GM18907 (cell line): ENCODE measurements around the gene RBPJ.

Source experiments
- ATAC-seq: cut with Tn5 transposase; IDR thresholded peaks from one replicate; pipeline ENCODE4 v1.9.1; 2021; ENCODE audit warnings: mild to moderate bottlenecking, moderate library complexity; ENCODE audit not compliant: unreplicated experiment

The RBPJ gene

DNA sequence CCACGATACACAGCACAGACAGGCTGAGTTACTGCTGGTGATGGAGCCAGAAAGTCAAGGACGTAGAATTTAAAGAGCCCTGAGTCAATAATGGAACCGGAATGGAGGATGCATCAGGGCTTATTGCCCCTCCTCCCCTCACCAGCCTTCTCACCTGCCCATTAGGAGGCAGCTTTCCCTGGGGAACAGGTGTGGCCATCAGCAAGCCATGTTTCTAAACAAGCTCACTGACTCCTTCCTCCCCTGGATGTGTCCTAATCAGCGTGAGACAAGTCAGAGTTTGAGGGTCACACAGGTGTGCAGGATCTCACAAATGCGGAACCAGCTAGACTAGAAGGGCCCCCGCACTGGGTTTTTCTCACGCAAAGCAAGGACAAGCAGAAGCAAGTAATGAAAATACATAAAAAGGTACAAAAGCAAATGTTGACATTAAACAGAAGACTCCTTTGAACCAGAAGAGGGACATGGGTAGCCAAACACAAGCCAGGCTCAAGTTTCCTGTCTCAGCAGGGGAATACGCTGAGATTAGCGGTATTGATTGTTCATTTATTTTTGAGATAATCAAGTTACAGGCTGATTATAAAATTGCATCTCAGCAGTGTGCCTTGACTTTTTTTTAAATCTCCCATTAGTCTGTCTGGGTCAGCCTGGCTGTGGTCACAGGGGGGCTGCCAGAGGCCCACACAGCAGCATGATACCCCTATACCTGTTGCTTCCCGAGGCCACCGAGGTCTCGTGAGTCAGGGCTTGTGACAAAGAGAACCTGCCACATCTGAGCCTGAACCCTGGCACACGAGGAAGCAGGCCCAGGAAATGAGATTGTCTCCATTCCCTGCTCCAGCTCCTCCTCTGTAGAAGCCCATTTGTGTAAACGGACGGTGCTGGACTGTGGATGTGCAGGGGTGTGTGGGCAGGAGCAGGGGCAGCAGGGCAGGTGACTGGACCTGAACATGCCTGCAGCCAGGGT lies 132.0 kb downstream of the RBPJ start:
- ATAC-seq, result no peak

DNA sequence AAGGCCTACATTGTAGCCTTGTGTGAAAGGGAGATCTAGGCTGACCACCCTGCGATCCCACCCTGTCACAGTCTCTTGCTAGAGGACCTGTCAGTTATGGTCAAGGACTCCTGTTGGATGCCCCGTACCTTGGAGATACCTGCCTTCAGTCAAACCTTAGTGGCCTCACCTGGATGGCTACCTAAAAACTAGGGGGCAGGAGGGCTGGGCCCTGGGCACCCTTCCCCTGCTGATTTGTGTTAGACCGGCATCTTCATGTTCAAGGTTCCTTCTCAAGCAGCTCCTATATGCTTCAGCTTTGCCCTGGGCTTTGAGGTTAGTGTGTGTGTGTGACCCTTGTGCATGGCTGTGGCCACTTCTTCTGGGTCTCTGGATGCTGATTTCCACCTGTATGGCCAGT lies 134.1 kb downstream of the RBPJ start:
- ATAC-seq, result no peak

DNA sequence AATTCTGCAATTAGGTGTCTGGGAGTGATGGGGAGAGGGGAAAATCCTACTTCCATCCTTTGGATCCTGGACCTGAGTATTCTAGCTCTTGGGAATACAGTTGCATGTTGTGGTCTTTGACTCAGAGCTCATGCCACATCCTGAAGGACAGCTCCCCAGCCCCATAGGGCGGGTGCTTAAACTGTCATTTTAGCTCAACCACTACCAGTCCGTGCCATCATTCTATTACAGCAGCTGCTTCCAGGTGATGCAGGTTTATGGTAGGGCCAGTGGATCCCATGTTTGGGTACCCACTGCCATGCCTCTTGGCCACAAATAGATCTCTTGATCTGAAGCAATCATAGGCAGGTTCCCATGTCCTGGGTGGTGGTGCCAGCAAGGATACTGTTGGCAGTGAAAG lies 134.8 kb downstream of the RBPJ start:
- ATAC-seq, result no peak

DNA sequence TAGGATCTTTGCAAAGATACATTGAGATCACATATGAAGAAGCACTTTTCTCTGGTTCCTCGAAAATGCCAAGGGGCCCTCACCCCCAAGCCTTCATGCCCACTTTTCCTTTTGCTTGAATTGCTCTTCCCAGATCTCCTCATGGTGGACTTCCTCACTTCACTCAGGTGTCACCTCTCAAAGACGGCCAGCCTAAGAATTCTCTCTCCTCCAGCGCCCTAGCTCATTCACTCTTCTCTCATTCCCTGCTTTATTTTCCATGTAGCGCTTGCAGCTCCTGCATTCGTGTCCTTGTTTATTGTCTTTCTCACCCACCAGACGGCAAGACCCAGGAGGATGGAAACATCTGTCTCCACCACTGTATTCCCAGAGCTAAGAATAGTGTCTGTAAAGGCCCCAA lies 136.6 kb downstream of the RBPJ start:
- no peak for ATAC-seq

DNA sequence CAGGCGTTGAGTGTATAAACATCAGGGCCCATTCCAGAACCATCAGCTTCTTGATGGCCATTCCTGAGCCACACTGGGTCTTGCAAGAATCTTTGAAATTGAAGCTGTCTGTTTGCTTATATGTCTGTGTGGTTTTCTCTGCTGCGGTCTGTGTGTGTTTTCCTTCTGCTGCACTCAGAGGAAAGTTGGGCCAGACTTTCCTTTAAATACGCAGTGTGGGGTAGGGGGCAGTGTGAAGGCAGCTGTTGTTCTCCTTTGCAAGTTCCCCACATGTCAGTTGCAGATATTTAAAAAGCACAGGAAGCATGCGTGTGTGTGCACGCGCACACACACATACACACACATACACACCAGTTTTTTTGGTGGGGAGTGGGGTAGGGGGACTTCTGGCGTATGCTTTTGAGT lies 137.3 kb downstream of the RBPJ start:
- ATAC-seq, result no peak

DNA sequence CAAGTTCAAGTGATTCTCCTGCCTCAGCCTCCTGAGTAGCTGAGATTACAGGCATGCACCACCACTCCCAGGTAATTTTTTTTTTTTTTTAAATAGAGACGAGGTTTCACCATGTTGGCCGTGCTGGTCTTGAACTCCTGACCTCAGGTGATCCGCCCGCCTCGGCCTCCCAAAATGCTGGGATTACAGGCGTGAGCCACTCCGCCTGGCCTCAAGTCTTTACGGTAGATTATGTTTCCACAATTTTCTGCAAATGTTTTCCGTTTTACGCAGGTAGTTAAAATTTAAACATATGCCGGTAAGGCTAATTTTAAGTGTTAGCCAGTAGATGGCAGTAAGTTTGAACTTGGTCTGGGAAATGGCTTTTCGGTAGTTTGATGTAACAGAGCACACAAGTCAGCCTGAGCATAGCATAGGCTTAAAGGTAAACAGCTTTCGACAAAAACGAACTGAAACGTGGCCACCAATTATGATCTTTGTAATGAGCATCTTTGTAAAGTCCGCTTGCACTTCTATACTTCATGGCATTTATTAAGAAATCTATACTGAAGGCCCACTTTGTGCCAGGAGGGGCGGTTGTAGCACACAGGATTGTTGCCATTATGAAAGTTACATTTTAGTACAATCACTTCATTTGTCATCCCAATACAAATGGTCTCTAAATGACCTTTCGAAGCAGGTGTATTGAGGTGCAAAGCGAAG lies 138.4 kb downstream of the RBPJ start:
- ATAC-seq, result peak; percentile 80

DNA sequence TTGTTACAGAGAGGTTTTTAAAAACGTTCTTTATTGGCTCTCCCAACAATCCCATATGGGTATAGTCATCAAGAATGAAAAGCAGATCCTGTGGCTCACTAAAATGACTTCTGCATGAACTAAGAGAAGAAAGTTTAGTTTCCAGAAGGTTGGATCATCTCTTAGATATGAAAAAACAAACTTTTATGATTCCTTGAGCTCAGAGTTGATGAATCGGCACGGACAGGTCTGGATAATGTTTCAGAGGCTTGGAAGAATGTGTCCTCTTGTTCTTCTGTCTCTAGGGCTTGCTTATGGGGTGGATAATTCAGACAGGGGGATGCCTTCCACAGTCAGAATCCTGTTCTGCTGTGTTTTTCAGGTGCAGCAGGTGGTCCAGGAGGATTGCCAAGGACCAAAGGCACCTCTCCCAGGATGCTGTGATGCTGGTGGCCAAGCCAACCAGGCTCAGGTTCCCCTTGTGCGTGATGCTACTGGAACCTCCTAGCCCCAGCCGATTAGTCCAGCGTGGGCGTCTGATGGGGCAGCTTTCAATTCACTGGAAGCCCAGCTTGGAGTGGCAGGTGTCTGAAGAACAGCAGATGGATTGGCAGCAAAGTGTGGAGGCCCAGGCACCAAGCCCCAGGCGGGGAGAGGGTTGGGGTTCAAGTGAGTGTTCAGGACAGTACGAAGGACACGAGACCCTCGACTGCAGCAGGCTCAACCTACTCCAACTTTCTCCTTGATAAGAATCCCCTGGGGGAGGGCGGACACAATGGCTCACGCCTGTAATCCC lies 139.1 kb downstream of the RBPJ start:
- no peak for ATAC-seq

DNA sequence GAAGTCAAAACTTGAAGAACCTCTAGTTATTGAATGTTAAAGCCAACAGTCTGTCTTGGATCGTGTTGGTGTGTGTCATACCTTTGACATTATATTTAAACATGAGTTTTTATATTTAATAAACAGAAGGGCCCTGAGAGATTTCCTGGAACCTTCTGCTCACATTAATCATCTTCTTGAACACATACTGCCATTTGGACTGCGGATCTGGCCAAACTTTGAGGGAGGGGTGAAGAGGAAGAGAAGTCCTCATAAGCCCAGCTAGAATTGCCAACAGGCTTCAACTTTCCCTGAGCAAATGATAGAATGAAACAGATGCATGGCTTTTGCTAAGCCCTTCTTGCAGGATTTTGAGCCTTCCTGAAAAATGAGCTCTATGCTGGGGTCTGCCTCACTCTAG lies 142.1 kb downstream of the RBPJ start:
- ATAC-seq, result no peak

DNA sequence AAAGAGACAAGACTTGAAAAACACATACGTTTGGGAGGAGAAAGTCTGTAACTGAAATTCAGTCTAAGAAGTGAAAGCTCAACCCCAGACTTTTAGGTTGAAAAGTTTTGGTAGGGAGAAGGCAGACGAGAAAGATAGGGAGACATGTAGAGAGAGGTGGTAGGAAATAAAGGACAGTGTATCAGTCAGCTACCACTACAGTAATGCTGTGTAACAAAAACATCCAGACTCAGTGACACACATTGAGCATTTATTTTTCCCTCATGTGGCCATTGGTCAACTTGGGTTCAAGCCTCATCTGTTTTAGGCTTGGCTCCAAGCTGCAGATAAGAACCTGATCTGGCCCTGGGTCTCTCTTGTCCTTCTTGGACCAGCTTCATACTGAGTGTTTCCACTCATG lies 142.6 kb downstream of the RBPJ start:
- no peak for ATAC-seq

DNA sequence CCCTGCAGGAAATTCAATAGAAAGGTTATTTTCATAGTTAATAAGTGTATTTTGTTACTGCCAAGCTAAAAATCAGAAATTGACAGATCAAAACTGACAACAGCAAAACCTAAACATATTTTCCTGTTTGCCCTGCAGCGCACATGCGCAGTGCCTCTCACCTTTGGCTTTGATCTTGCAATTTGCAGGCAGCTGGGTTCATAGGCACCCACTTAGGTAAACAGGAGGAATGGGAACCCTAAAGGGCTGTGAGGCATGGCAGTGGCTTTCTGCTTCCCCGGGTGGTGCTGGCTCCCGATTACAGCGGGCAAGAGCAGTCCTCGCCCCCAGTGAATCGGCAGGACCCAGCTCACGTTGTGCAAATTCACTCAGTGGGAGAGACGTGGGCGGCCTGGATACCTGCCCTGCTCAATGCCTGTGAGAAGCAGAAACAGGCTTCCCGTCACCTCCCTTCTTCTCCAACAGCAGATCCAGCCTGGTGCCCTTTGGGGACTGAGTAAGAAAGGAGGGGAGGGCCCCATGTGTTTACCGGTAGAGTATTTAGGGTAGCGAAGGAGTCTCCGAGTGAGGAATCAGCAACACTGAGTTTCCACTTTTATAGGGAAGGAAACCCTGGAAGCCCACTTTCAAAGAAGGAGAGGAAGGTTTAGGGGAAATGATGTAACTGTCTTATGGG lies 143.7 kb downstream of the RBPJ start:
- ATAC-seq, result no peak

DNA sequence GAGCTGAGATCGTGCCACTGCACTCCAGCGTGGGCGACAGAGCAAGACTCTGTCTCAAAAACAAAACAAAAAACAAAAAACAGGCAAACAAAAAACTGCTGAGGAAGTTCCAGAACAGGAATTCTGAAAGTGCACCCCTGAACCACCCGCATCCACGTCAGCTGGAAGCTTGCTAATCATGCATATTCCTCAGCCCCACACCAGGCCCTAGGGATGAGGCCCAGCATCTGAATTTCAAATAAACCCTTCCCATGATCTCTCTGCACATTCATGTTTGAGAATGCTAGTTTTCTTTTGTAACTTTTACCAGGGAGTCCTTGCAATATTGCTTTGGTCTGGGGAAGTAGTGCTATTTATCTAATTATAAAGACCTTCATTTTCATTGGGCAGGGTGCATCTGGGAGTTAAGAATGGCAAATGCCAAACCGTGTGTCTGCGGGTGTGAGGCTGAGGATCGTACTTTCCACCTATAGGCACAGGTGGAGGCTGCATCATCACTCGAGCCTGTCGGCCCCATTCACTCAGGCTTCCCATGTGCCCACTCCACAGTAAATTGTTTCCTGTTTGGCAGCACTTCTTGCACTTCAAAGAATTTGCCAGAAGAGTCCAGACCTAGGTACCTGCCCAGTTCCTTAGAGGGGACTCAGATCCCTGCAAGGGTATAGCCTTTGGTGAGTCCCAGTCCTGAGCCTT lies 145.9 kb downstream of the RBPJ start:
- no peak for ATAC-seq

DNA sequence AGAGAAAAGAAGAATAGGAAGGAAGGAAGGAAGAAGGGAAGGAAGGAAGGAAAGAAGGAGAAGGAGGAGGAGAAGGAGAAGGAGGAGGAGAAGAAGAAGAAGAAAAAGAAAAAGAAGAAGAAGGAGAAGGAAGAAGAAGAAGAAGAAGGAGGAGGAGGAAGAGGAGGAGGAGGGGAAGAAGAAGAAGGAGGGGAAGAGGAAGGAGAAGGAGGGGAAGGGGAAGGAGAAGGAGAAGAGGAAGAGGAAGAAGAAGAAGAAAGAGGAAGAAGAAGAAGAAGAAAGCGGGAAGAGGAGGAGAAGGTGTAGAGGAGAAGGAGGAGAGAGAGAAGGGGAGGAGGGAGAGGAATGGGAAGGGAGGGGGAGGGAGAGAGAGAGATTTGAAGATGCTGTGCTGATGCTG lies 146.9 kb downstream of the RBPJ start:
- ATAC-seq, result no peak

DNA sequence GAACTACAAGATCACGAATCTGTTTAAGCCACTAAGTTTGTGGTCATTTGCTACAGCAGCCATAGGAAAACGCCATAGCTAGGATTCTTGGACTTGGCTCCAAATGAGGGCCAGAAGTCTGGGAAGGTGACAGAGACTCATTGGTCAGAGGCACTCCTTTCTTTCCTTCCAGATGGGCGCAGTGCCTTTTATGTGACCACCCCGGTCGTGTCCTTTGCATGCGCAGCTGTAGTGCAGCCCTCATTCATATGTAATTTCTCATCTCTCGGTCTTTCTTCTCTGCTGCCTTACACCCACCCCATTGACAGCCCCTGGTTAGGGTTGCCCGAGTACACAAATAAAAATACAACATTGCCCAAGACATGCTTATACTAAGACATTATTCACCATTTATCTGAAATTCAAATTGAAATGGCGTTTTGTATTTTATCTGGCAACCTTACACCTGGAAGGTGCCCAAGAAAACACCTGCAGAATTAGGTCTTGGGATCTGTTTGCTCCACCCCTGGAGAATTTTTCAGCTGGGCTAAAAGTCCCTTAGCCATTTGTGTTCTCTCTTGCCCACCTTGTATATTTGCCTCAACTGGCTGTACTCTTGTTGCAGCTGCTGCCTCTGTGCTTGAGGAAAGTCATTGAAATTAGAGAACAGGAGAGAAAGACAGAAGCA lies 147.6 kb downstream of the RBPJ start:
- no peak for ATAC-seq

DNA sequence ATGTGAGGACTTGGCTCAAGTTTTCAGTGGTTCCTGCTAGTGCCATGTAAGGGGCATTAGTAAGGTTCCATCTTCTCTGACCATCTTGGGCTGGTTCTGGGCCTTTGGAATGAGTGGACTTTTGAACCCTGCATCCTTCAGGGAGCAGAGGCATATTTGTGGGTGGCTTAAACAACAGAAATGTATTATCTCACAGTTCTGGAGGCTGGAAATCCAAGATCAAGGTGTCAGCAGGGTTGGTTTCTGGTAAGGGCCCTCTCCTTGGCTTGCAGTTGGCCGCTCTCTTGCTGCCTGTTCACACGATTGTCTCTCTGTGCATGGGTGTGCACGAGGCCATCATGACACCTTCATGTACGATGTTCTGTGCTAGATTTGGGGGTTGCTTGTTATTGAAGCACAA lies 148.2 kb downstream of the RBPJ start:
- ATAC-seq, result no peak

DNA sequence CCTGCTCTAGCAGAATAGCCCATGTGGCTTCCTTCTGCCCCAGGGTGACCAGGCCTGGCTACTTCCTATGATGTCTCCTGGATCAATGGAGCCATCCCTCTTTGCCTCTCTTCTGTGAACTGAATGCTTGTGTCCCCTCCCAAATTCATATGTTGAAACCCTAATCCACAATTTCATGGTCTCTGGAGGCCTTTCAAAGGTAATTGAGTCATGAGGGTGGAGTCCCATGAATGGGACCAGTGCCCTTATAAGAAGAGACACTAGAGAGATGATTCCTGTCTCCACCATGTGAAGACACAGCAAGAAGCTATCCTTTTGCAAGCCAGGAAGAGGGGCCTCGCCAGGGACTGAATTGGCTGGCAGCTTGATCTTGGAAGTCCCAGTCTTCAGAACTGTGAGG lies 151.1 kb downstream of the RBPJ start:
- ATAC-seq, result no peak

DNA sequence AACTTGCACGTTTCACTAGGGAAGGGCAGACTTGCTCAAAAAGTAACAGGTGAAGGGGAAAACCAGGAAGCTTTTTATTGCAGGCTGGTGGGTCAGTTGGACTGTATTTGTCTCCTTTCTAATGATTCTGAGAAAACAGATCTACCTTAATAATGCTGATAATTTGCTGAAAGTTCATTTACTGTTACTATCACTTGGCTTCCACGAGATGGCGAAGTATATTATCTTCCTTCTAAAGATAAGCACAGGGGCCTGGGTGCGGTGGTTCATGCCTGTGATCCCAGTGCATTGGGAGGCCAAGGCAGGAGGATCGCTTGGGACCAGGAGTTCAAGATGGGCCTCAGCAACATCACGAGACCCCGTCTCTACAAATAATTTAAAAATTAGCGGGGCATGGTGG lies 153.1 kb downstream of the RBPJ start:
- ATAC-seq, result no peak

DNA sequence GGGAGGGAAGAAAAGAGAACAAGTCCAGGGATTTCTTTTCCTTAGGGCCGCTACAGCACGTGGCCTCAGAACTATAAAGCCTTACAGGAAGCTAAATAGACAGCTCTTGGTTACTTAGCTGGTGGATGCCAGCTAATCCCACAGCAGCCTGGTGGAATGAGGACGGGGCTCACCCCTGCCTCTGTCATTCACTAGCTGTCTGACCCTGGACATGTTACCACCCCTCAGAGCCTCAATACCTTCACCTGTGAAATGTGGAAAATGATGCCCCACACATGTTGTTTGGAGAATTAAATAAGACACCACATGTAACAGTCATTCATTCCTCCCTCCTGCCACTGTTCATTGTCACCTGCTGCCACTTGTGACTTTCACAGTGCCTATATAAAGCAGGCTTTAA lies 153.7 kb downstream of the RBPJ start:
- ATAC-seq, result no peak

DNA sequence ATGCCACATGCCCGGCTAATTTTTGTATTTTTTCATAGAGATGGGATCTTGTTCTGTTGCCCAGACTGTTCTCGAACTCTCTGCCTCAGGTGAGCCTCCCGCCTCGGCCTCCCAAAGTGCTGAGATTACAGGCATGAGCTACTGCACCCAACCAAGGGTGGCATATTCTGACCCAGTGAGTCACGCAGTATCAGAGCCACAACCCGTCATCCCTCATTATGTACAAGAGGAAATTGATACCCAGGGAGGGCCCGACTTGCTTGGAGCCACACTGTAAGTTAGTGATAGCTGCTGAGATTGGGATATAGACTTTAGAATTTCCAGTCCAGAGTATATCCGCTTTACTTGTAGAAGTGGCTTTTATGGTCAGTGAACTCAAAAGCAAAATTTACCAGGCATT lies 154.9 kb downstream of the RBPJ start:
- no peak for ATAC-seq

DNA sequence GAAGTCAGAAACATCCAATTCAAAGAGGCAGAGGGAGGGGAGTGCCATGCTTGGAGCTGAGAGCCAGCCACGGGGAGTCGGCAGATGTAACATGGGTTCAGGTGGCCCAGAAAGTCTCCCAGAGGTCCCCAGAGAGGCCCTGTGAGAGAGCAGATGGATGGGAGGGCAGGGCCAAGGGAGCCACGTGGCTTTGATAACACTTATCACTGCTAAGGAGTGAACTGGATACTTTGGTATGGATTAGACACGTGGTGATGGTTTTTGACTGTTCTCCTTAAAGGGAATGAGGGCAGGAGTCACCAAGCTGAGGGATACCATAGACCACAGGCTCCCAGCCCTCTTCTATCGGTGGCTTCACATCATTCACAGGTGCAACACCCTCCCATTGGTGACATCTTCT lies 155.7 kb downstream of the RBPJ start:
- ATAC-seq, result no peak

DNA sequence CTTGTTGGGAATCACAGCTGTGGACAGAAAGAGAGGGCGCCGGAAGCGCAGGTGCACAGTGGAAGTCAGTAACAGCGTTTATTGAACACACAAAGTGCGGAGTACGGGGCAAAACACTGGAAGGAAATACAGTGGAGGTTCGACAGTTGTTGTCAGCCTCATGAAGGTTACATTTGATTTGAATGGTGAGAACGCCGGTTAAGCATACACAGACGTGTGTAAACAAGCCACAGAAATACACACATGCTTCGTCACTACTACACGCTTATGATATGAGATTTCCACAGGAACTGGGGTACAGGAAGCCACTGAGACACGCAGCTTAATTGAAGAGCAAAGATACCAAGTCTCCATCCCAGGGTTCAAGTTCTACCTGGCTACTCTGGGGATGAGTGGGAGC lies 157.5 kb downstream of the RBPJ start:
- no peak for ATAC-seq
